CD4-positive, alpha-beta T cell (primary cell): ENCODE results near the gene PAFAH1B2. TPM values are rescaled to one million over a fixed set of nuclear protein-coding genes. Genes with fewer than 3 reads are reported as not detected.

Source experiments
- ATAC-seq: fragments of 200-7000 bp; cut with Tn5 transposase; one replicate; pipeline ENCODE4 v1.10.0; 2022; ENCODE audit warnings: mild to moderate bottlenecking; ENCODE audit not compliant: poor library complexity
- CTCF ChIA-PET: fragments of 350-600 bp; sonication (Branson Sonifier 250); formaldehyde crosslinking; loops from one replicate; lab custom pipeline; 2021; ENCODE audit warnings: antibody characterized with exemption, inconsistent platforms; lab: Charles Lee
- POLR2A ChIA-PET: fragments of 350-600 bp; sonication (Branson Sonifier 250); formaldehyde crosslinking; loops from one replicate; lab custom pipeline; 2021; ENCODE audit warnings: antibody characterized with exemption, inconsistent platforms; lab: Charles Lee
- DNase-seq, 14 experiments: peaks; one replicate each; pipeline ENCODE4 v3.0.0-alpha.2; 2013 to 2020; ENCODE audit warnings: mixed read lengths in 2 of 14
- H3K27ac ChIP-seq, 2 donors: one replicate each; pipeline versions ENCODE4 v1.5.1 to v1.7.0; 2013; ENCODE audit warnings: low read length in 2 of 2, low read depth in 1 of 2, mild to moderate bottlenecking in 1 of 2
- H3K27me3 ChIP-seq, 2 experiments: 1 replicate in 1 of 2; 2 replicates in 1 of 2; pipeline versions ENCODE4 v1.6.1 to v1.7.0; 2013; ENCODE audit warnings: low read length in 2 of 2, control low read depth in 1 of 2, mild to moderate bottlenecking in 1 of 2, moderate library complexity in 1 of 2; ENCODE audit not compliant: insufficient read depth in 2 of 2, control insufficient read depth in 1 of 2
- H3K36me3 ChIP-seq: one replicate; pipeline ENCODE4 v1.6.1; 2013; ENCODE audit warnings: low read length, control low read depth; ENCODE audit not compliant: insufficient read depth
- H3K4me1 ChIP-seq: one replicate; pipeline ENCODE4 v1.6.1; 2013; ENCODE audit warnings: low read length, control low read depth; ENCODE audit not compliant: insufficient read depth
- H3K4me3 ChIP-seq: one replicate; pipeline ENCODE4 v1.5.1; 2013; ENCODE audit warnings: mild to moderate bottlenecking, low read length, moderate library complexity
- H3K9me3 ChIP-seq, 2 experiments: 1 replicate in 1 of 2; 2 replicates in 1 of 2; pipeline versions ENCODE4 v1.6.1 to v1.7.0; 2013; ENCODE audit warnings: low read length in 2 of 2, mild to moderate bottlenecking in 2 of 2, control low read depth in 1 of 2, moderate library complexity in 1 of 2; ENCODE audit not compliant: control insufficient read depth in 1 of 2, insufficient read depth in 1 of 2
- H3K27ac Mint-ChIP-seq: one replicate; pipeline ENCODE4 v1.8.0; 2020; ENCODE audit warnings: mixed read lengths
- H3K27me3 Mint-ChIP-seq: one replicate; pipeline ENCODE4 v1.8.0; 2021; ENCODE audit warnings: mixed read lengths
- H3K36me3 Mint-ChIP-seq: one replicate; pipeline ENCODE4 v1.8.0; 2021; ENCODE audit warnings: low read depth, mixed read lengths
- H3K4me1 Mint-ChIP-seq: one replicate; pipeline ENCODE4 v1.8.0; 2021; ENCODE audit warnings: low read depth, mixed read lengths
- H3K4me3 Mint-ChIP-seq: one replicate; pipeline ENCODE4 v1.8.0; 2020; ENCODE audit warnings: mild to moderate bottlenecking, mixed read lengths
- H3K9me3 Mint-ChIP-seq: one replicate; pipeline ENCODE4 v1.8.0; 2020; ENCODE audit warnings: mixed read lengths
- CTCF ChIP-seq: fragments of 200-600 bp; IDR thresholded peaks from one replicate; pipeline ENCODE4 v1.8.0; 2022; ENCODE audit warnings: antibody characterized with exemption, mild to moderate bottlenecking
- intact Hi-C, 2 experiments: fragments of 100-400 bp; cut with DNase I in 1 of 2; cut with micrococcal nuclease in 1 of 2; formaldehyde crosslinking; loops; one replicate each; pipeline versions ENCODE4 v1.15.1 to v1.9.0; 2023 to 2025; cut with DNase I, micrococcal nuclease
- total RNA-seq, 174 experiments: library from RNA in 2 of 174; stranded (reverse) in 2 of 174; gene quantifications; one replicate each; pipeline ENCODE4 v1.2.3 and lab custom pipeline; 2021 to 2026

The PAFAH1B2 gene
- total RNA-seq, 2 experiments from 2014 or later = 44.3 to 45.6 TPM

- H3K27me3 Mint-ChIP-seq = no peaks in the 10 kb centered on the region
- CTCF ChIA-PET = no interaction called here
- H3K4me1 ChIP-seq = peaks cover 6% of the 10 kb centered on the region
- H3K4me3 Mint-ChIP-seq = no peak overlapping the region
- no peak for TF ChIP-seq CTCF
- POLR2A ChIA-PET = interaction anchor here (1.0 kb wide), 1 partner anchor 11 kb away, joined by 3 read pairs; no protein-coding TSS in a partner anchor
- no peak for ATAC-seq
- H3K4me1 Mint-ChIP-seq = peaks cover 8% of the 10 kb centered on the region
- no peaks in the 10 kb centered on the region for H3K9me3 ChIP-seq
- no peaks in the 10 kb centered on the region for H3K27me3 ChIP-seq
- DNase-seq = no peak
- intact Hi-C loops = no loop called here
- H3K36me3 Mint-ChIP-seq = peaks cover 94% of the 10 kb centered on the region
- no peak overlapping the region for H3K27ac Mint-ChIP-seq
- H3K36me3 ChIP-seq = peaks cover 92% of the 10 kb centered on the region
- H3K27ac ChIP-seq = no peak overlapping the region
- no peak overlapping the region for H3K4me3 ChIP-seq
- H3K9me3 Mint-ChIP-seq = no peaks in the 10 kb centered on the region
Observed at GRCh38 chr11:117219001-117219400, 74.9 kb downstream of the PAFAH1B2 start.

- ATAC-seq (no peak), DNase-seq (no peak)
- Histone ChIP-seq H3K36me3 (peaks cover 92% of the 10 kb centered on the region), H3K9me3 (no peaks in the 10 kb centered on the region), H3K27me3 (no peaks in the 10 kb centered on the region), H3K27ac (no peak overlapping the region), H3K4me3 (no peak overlapping the region), H3K4me1 (peaks cover 6% of the 10 kb centered on the region)
- no peaks in the 10 kb centered on the region for H3K9me3 Mint-ChIP-seq
- H3K4me3 Mint-ChIP-seq = no peak overlapping the region
- ChIA-PET POLR2A (interaction anchor here (1.0 to 2.9 kb wide), 2 partner anchors 10 to 11 kb away, joined by 3 to 19 read pairs; partner anchors contain the start of gene PCSK7), CTCF (no interaction called here)
- H3K27ac Mint-ChIP-seq = no peak overlapping the region
- TF ChIP-seq CTCF = no peak
- no peaks in the 10 kb centered on the region for H3K27me3 Mint-ChIP-seq
- peaks cover 4% of the 10 kb centered on the region for H3K4me1 Mint-ChIP-seq
- H3K36me3 Mint-ChIP-seq = peaks cover 94% of the 10 kb centered on the region
- intact Hi-C loops = no loop called here
Observed at GRCh38 chr11:117219455-117219854, 75.4 kb downstream of the PAFAH1B2 start.

DNA sequence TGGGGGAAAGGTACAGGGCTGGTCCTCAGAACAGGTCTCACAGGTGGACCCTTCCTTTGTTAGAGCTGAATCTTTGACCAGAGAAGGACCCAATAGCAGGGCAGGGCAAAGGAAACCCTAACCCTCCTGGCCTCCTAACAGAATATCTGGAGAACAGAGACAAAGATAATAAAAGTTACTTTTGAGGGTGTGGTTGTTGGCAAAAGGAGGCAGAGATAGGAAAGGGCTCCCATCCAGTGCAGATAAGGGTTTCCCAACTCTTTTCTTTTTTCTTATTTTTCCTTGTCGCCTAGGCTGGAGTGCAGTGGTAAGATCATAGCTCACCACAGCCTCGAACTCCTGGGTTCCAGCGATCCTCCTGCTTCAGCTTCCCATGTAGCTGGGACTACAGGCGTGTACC lies 75.9 kb downstream of the PAFAH1B2 start:
- Histone ChIP-seq H3K27me3 (no peaks in the 10 kb centered on the region), H3K4me3 (no peak overlapping the region), H3K27ac (no peak overlapping the region), H3K4me1 (peaks cover 6% of the 10 kb centered on the region), H3K9me3 (no peaks in the 10 kb centered on the region), H3K36me3 (peaks cover 91% of the 10 kb centered on the region)
- Mint-ChIP-seq H3K27ac (no peak overlapping the region), H3K9me3 (no peaks in the 10 kb centered on the region), H3K27me3 (no peaks in the 10 kb centered on the region), H3K4me1 (no peaks in the 10 kb centered on the region), H3K36me3 (peaks cover 94% of the 10 kb centered on the region), H3K4me3 (no peak overlapping the region)
- DNase-seq (no peak), ATAC-seq (no peak)
- ChIA-PET POLR2A (interaction anchor here (2.9 kb wide), 1 partner anchor 11 kb away, joined by 19 read pairs; the partner anchor contains the start of gene PCSK7), CTCF (no interaction called here)
- intact Hi-C loops = no loop called here
- no peak for TF ChIP-seq CTCF
